CD8-positive, alpha-beta memory T cell (primary cell): Measurements from ENCODE around the gene KLHDC8A. TPM values are rescaled to one million over a fixed set of nuclear protein-coding genes. Genes with fewer than 3 reads are reported as not detected.
A peak's percentile ranks its signal among the peaks of the same experiment; 100 is the strongest.
"Not testable (repeated sequence)": the region's sequence is repeated elsewhere in the genome, so short reads cannot be mapped to it uniquely, and the experiment has no call there.

Experiments used
- CTCF ChIA-PET: fragments of 350-600 bp; sonication (Branson Sonifier 250); formaldehyde crosslinking; loops from one replicate; lab custom pipeline; 2021; ENCODE audit warnings: antibody characterized with exemption; lab: Charles Lee
- POLR2A ChIA-PET: fragments of 350-600 bp; sonication (Branson Sonifier 250); formaldehyde crosslinking; loops from one replicate; lab custom pipeline; 2021; ENCODE audit warnings: antibody characterized with exemption; lab: Charles Lee
- DNase-seq, 5 donors: peaks; one replicate each; pipeline versions ENCODE4 v3.0.0 to v3.0.0-alpha.2; 2020 to 2022; ENCODE audit warnings: mixed read lengths in 1 of 5
- H3K27ac ChIP-seq: one replicate; pipeline ENCODE4 v1.7.0; 2013; ENCODE audit warnings: low read depth, mild to moderate bottlenecking, low read length, moderate library complexity
- H3K27me3 ChIP-seq: 2 replicates; pipeline ENCODE4 v1.7.0; 2013; ENCODE audit warnings: low read length, mild to moderate bottlenecking; ENCODE audit not compliant: insufficient read depth, poor library complexity, severe bottlenecking
- H3K36me3 ChIP-seq: 2 replicates; pipeline ENCODE4 v1.7.0; 2013; ENCODE audit warnings: mild to moderate bottlenecking, low read length, moderate library complexity; ENCODE audit not compliant: insufficient read depth
- H3K4me1 ChIP-seq: 2 replicates; pipeline ENCODE4 v1.7.0; 2013; ENCODE audit warnings: mild to moderate bottlenecking, low read length, moderate library complexity; ENCODE audit not compliant: insufficient read depth
- H3K4me3 ChIP-seq: 2 replicates; pipeline ENCODE4 v1.7.0; 2013; ENCODE audit warnings: mild to moderate bottlenecking, low read length
- H3K9me3 ChIP-seq: 2 replicates; pipeline ENCODE4 v1.7.0; 2013; ENCODE audit warnings: mild to moderate bottlenecking, low read length
- H3K27ac Mint-ChIP-seq, 8 donors: one replicate each; pipeline ENCODE4 v1.8.0; 2020 to 2021; ENCODE audit warnings: mixed read lengths in 8 of 8, mild to moderate bottlenecking in 6 of 8, inconsistent platforms in 3 of 8, moderate library complexity in 3 of 8
- H3K27me3 Mint-ChIP-seq, 2 donors: one replicate each; pipeline ENCODE4 v1.8.0; 2020 to 2021; ENCODE audit warnings: mixed read lengths in 2 of 2, mild to moderate bottlenecking in 1 of 2, moderate library complexity in 1 of 2
- H3K36me3 Mint-ChIP-seq, 3 donors: one replicate each; pipeline ENCODE4 v1.8.0; 2020 to 2021; ENCODE audit warnings: mixed read lengths in 3 of 3, inconsistent platforms in 1 of 3, mild to moderate bottlenecking in 1 of 3
- H3K4me1 Mint-ChIP-seq, 3 donors: one replicate each; pipeline ENCODE4 v1.8.0; 2020 to 2021; ENCODE audit warnings: mixed read lengths in 3 of 3, inconsistent platforms in 1 of 3, mild to moderate bottlenecking in 1 of 3
- H3K4me3 Mint-ChIP-seq, 7 donors: one replicate each; pipeline ENCODE4 v1.8.0; 2020 to 2021; ENCODE audit warnings: mixed read lengths in 7 of 7, mild to moderate bottlenecking in 6 of 7, moderate library complexity in 4 of 7, inconsistent platforms in 2 of 7
- H3K9me3 Mint-ChIP-seq, 5 donors: one replicate each; pipeline ENCODE4 v1.8.0; 2020 to 2022; ENCODE audit warnings: mixed read lengths in 5 of 5, mild to moderate bottlenecking in 3 of 5, moderate library complexity in 2 of 5, inconsistent platforms in 1 of 5
- polyA plus RNA-seq: library from polyadenylated mRNA; unstranded; fragments of 300-500 nt; fragmentation: Illumina TruSeq; gene quantifications from one replicate; pipeline ENCODE4 v1.2.3, GENCODE V29; 2021
- total RNA-seq, 2 experiments: library from RNA; stranded (reverse); gene quantifications; one replicate each; pipeline ENCODE4 v1.2.3, GENCODE V29; 2021

The KLHDC8A gene
- total and polyA plus RNA-seq, 3 experiments from 2014 or later: not detected

DNA sequence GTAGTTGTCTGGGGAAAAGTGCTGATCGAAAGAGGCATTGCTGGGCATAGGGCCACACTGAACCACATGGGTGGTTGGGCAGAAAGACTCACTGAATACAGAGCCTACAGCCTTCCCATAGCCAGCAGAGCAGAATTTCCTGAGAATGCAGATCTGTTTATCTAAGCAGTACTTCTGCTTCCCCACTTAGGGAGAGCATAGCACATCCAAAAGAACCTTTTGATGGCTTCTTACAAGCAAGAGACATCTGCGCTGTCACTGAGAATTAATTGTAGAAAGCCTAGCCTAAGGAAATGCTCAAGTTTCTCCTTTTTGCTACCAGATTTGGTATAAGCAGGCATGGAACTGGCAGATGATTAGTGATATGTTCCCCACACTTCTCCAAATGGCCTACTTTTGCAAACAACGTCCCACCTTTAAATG is 13.0 kb upstream of the KLHDC8A start:
- no peak overlapping the region for H3K27ac Mint-ChIP-seq
- DNase-seq: no peak
- no peak overlapping the region for H3K4me3 Mint-ChIP-seq
- H3K4me3 ChIP-seq: no peak overlapping the region
- ChIA-PET POLR2A (no interaction called here), CTCF (interaction anchor here (0.9 kb wide), 1 partner anchor 118 kb away, joined by 3 read pairs; no protein-coding TSS in a partner anchor)
- H3K9me3 Mint-ChIP-seq: no peaks in the 10 kb centered on the region
- no peaks in the 10 kb centered on the region for H3K9me3 ChIP-seq
- peaks cover 3% of the 10 kb centered on the region for H3K27me3 ChIP-seq
- no peaks in the 10 kb centered on the region for H3K36me3 Mint-ChIP-seq
- peaks cover 6 to 30% of the 10 kb centered on the region in 2 donors for H3K27me3 Mint-ChIP-seq
- H3K4me1 ChIP-seq: peaks cover 7% of the 10 kb centered on the region
- H3K36me3 ChIP-seq: no peaks in the 10 kb centered on the region
- H3K4me1 Mint-ChIP-seq: peaks cover 13 to 16% (median 15%) of the 10 kb centered on the region in 3 donors
- no peak overlapping the region for H3K27ac ChIP-seq

DNA sequence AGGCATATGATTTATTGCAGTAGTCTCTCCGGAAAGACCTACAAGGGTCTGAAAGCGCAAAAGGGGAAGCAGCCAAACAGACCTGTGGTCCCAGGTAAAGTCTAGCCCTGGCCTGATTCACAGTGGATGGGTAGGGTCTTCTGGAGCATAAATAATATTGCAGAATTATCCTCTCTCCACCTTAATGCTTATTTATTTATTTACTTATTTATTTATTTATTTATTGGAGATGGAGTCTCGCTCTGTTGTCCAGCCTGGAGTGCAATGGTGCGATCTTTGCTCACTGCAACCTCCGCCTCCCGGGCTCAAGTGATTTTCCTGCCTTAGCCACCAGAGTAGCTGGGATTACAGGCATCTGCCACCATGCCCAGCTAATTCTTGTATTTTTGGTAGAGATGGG is 11.8 kb upstream of the KLHDC8A start:
- ChIA-PET CTCF (interaction anchor here (0.9 kb wide), 1 partner anchor 13 kb away, joined by 3 read pairs; no protein-coding TSS in a partner anchor), POLR2A (no interaction called here)
- no peaks in the 10 kb centered on the region for H3K36me3 Mint-ChIP-seq
- DNase-seq: no peak
- no peak overlapping the region for H3K4me3 Mint-ChIP-seq
- peak overlapping the region in 1 of 8 donors; percentile 32 for H3K27ac Mint-ChIP-seq
- Histone ChIP-seq H3K4me1 (no peaks in the 10 kb centered on the region), H3K27ac (no peak overlapping the region), H3K4me3 (no peak overlapping the region), H3K27me3 (peaks cover 3% of the 10 kb centered on the region), H3K9me3 (no peaks in the 10 kb centered on the region), H3K36me3 (no peaks in the 10 kb centered on the region)
- H3K4me1 Mint-ChIP-seq: peaks cover 1 to 4% (median 2%) of the 10 kb centered on the region in 3 donors
- peaks cover 5 to 18% of the 10 kb centered on the region in 2 donors for H3K27me3 Mint-ChIP-seq
- H3K9me3 Mint-ChIP-seq: no peaks in the 10 kb centered on the region

DNA sequence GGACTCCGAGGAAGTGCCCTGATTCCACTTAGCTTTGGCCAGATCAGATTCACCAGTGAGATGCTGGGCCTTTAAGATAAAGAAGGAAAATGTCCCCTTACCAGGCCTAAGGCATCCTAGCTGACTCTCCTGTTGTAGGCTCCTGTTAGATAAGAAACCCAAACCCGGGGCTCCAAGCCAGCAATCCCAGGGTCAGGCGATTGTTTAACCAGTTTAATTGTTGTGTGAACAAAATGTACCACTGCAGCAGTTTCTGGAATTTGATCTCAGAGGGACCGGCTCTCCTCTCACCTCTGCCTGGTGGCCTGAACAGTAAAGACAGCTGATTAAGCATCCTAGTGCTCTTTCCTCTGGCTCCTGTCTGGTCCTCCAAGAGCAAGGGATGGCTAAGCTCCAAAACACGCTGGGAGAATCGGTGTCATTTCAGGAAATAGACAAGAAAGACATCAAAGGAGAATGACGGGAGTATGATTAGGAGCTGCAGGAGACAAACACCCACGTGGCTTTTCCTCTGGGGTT is 9.3 kb upstream of the KLHDC8A start:
- no peak overlapping the region for H3K4me3 ChIP-seq
- no peaks in the 10 kb centered on the region for H3K36me3 ChIP-seq
- no peak overlapping the region for H3K27ac ChIP-seq
- no peaks in the 10 kb centered on the region for H3K36me3 Mint-ChIP-seq
- ChIA-PET POLR2A (no interaction called here), CTCF (interaction anchor here (0.7 kb wide), 1 partner anchor 12 kb away, joined by 4 read pairs; no protein-coding TSS in a partner anchor)
- H3K4me1 ChIP-seq: no peaks in the 10 kb centered on the region
- H3K9me3 ChIP-seq: no peaks in the 10 kb centered on the region
- peaks cover 3% of the 10 kb centered on the region for H3K27me3 ChIP-seq
- H3K27ac Mint-ChIP-seq: no peak overlapping the region
- H3K9me3 Mint-ChIP-seq: no peaks in the 10 kb centered on the region
- peaks cover 2 to 8% of the 10 kb centered on the region in 2 donors for H3K27me3 Mint-ChIP-seq
- DNase-seq: no peak
- no peak overlapping the region for H3K4me3 Mint-ChIP-seq
- no peaks in the 10 kb centered on the region for H3K4me1 Mint-ChIP-seq

- H3K27me3 Mint-ChIP-seq, H3K4me1 ChIP-seq, H3K27ac Mint-ChIP-seq, POLR2A ChIA-PET, H3K4me3 Mint-ChIP-seq, H3K27me3 ChIP-seq, DNase-seq, H3K36me3 ChIP-seq, H3K9me3 Mint-ChIP-seq, H3K27ac ChIP-seq, H3K36me3 Mint-ChIP-seq, H3K4me1 Mint-ChIP-seq, H3K4me3 ChIP-seq, H3K9me3 ChIP-seq: not testable (repeated sequence)
- CTCF ChIA-PET: interaction anchor here (1.2 kb wide), 1 partner anchor 11 kb away, joined by 3 read pairs; no protein-coding TSS in a partner anchor
Measured at GRCh38 chr1:205365086-205365485, 8.4 kb upstream of the KLHDC8A start.

GRCh38 chr1:205360891-205361290 is 4.2 kb upstream of the KLHDC8A start:
- H3K4me1 Mint-ChIP-seq: no peaks in the 10 kb centered on the region
- H3K27me3 Mint-ChIP-seq: peaks cover 5 to 30% of the 10 kb centered on the region in 2 donors
- Histone ChIP-seq H3K4me3 (no peak overlapping the region), H3K36me3 (no peaks in the 10 kb centered on the region), H3K4me1 (no peaks in the 10 kb centered on the region), H3K9me3 (no peaks in the 10 kb centered on the region), H3K27me3 (peaks cover 11% of the 10 kb centered on the region), H3K27ac (no peak overlapping the region)
- peak overlapping the region in 1 of 8 donors; percentile 14 for H3K27ac Mint-ChIP-seq
- DNase-seq: no peak
- POLR2A ChIA-PET: no interaction called here
- CTCF ChIA-PET: interaction anchor here (0.9 kb wide), 1 partner anchor 124 kb away, joined by 3 read pairs; no protein-coding TSS in a partner anchor
- H3K9me3 Mint-ChIP-seq: no peaks in the 10 kb centered on the region
- no peaks in the 10 kb centered on the region for H3K36me3 Mint-ChIP-seq
- H3K4me3 Mint-ChIP-seq: no peak overlapping the region

- Histone ChIP-seq H3K9me3 (no peaks in the 10 kb centered on the region), H3K27ac (no peak overlapping the region), H3K36me3 (no peaks in the 10 kb centered on the region), H3K27me3 (peaks cover 11% of the 10 kb centered on the region), H3K4me1 (no peaks in the 10 kb centered on the region), H3K4me3 (no peak overlapping the region)
- Mint-ChIP-seq H3K27me3 (peaks cover 6 to 37% of the 10 kb centered on the region in 2 donors), H3K27ac (no peak overlapping the region), H3K4me3 (no peak overlapping the region), H3K9me3 (no peaks in the 10 kb centered on the region), H3K4me1 (no peaks in the 10 kb centered on the region), H3K36me3 (no peaks in the 10 kb centered on the region)
- POLR2A ChIA-PET: no interaction called here
- CTCF ChIA-PET: interaction anchor here (0.5 to 1.8 kb wide), 3 partner anchors 86 to 127 kb away, joined by 3 to 4 read pairs (median 3); no protein-coding TSS in a partner anchor
- DNase-seq: no peak
Measured at GRCh38 chr1:205359771-205360565, 3.2 kb upstream of the KLHDC8A start.

DNA sequence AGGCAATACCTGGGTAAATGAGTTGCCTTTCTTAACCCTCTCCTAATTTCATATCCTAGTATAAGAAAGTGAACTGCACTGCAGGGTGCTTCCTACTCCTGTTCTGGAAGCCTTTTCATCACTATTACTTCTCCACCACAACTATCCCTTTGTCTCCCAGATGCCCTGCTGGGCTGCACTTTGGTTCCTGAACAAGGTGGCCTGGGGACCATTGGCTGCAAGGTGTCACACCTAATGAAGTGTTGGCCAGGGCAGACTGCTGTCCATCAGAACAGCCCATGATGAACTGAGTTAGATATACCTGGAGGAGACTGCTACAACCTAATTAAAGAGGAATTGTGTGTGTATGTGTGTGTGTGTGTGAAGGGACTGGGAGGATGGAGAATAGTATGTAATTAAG is 1.9 kb upstream of the KLHDC8A start:
- CTCF ChIA-PET: interaction anchor here (1.8 kb wide), 1 partner anchor 85 kb away, joined by 4 read pairs; no protein-coding TSS in a partner anchor
- no peaks in the 10 kb centered on the region for H3K4me1 Mint-ChIP-seq
- DNase-seq: no peak
- H3K27ac Mint-ChIP-seq: no peak overlapping the region
- Histone ChIP-seq H3K36me3 (no peaks in the 10 kb centered on the region), H3K27me3 (peaks cover 11% of the 10 kb centered on the region), H3K9me3 (no peaks in the 10 kb centered on the region), H3K27ac (no peak overlapping the region), H3K4me1 (no peaks in the 10 kb centered on the region), H3K4me3 (no peak overlapping the region)
- no peaks in the 10 kb centered on the region for H3K36me3 Mint-ChIP-seq
- H3K4me3 Mint-ChIP-seq: no peak overlapping the region
- peaks cover 6 to 37% of the 10 kb centered on the region in 2 donors for H3K27me3 Mint-ChIP-seq
- no peaks in the 10 kb centered on the region for H3K9me3 Mint-ChIP-seq
- POLR2A ChIA-PET: no interaction called here

- Mint-ChIP-seq H3K4me3 (no peak overlapping the region), H3K27me3 (peaks cover 6 to 37% of the 10 kb centered on the region in 2 donors), H3K4me1 (no peaks in the 10 kb centered on the region), H3K9me3 (no peaks in the 10 kb centered on the region), H3K36me3 (no peaks in the 10 kb centered on the region), H3K27ac (no peak overlapping the region)
- Histone ChIP-seq H3K27ac (no peak overlapping the region), H3K36me3 (no peaks in the 10 kb centered on the region), H3K4me1 (no peaks in the 10 kb centered on the region), H3K9me3 (no peaks in the 10 kb centered on the region), H3K4me3 (no peak overlapping the region), H3K27me3 (peaks cover 11% of the 10 kb centered on the region)
- DNase-seq: no peak
- POLR2A ChIA-PET: no interaction called here
- CTCF ChIA-PET: interaction anchor here (1.0 to 1.6 kb wide), 2 partner anchors 84 to 128 kb away, joined by 3 to 6 read pairs; no protein-coding TSS in a partner anchor
Measured at GRCh38 chr1:205357567-205357966, 845 bp upstream of the KLHDC8A start.
